ENCODE results near the gene OR51F1.
"Not testable (repeated sequence)": the region's sequence is repeated elsewhere in the genome, so short reads cannot be mapped to it uniquely, and the experiment has no call there.

The OR51F1 gene

GRCh38 chr11:4769838-4770237 is at the start of gene OR51F1:
Gene OR51F1 (minus strand): TSS chr11:4769938. CDS start chr11:4769938, 0 bp downstream.
- no peak for DNase-seq (ENCODE audit: low spot score)

- DNase-seq (ENCODE audit: low spot score) = no peak
Observed at GRCh38 chr11:4809246-4809645, 39.5 kb upstream of the OR51F1 start.

GRCh38 chr11:4808476-4808875 is 38.7 kb upstream of the OR51F1 start:
- DNase-seq (ENCODE audit: low spot score) = no peak

- no peak for DNase-seq (ENCODE audit: low spot score)
Observed at GRCh38 chr11:4804280-4804679, 34.5 kb upstream of the OR51F1 start, which contains the start of gene OR52R1. Gene OR52R1 (minus strand): TSS chr11:4804380. CDS start chr11:4804380, 0 bp downstream.

GRCh38 chr11:4801316-4801715 is 31.6 kb upstream of the OR51F1 start:
- not testable (repeated sequence) for DNase-seq (ENCODE audit: low spot score)

- DNase-seq (ENCODE audit: low spot score) = no peak
Observed at GRCh38 chr11:4798427-4799183, 28.9 kb upstream of the OR51F1 start.

- no peak for DNase-seq (ENCODE audit: low spot score)
Observed at GRCh38 chr11:4797206-4797605, 27.5 kb upstream of the OR51F1 start.

- DNase-seq (ENCODE audit: low spot score) = no peak
Observed at GRCh38 chr11:4782454-4782853, 12.7 kb upstream of the OR51F1 start.

GRCh38 chr11:4768094-4768493 is 1.6 kb downstream of the OR51F1 start:
- DNase-seq (ENCODE audit: low spot score) = no peak

GRCh38 chr11:4766420-4767043 is 3.2 kb downstream of the OR51F1 start:
- DNase-seq (ENCODE audit: low spot score) = no peak

- no peak for DNase-seq (ENCODE audit: low spot score)
Observed at GRCh38 chr11:4763096-4763495, 6.6 kb downstream of the OR51F1 start.

- no peak for DNase-seq (ENCODE audit: low spot score)
Observed at GRCh38 chr11:4751201-4751600, 18.5 kb downstream of the OR51F1 start.

GRCh38 chr11:4748438-4748837 is 21.3 kb downstream of the OR51F1 start:
- DNase-seq (ENCODE audit: low spot score) = no peak

- no peak for DNase-seq (ENCODE audit: low spot score)
Observed at GRCh38 chr11:4740735-4741134, 29.0 kb downstream of the OR51F1 start.

- no peak for DNase-seq (ENCODE audit: low spot score)
Observed at GRCh38 chr11:4727171-4727570, 42.6 kb downstream of the OR51F1 start.

- not testable (repeated sequence) for DNase-seq (ENCODE audit: low spot score)
Observed at GRCh38 chr11:4722616-4723534, 46.9 kb downstream of the OR51F1 start.
